A549 treated with AZD9567 at 1 μM for 4 hours (cell line): ENCODE data around the gene APBB1. TPM values are rescaled to one million over a fixed set of nuclear protein-coding genes. Genes with fewer than 3 reads are reported as not detected.

ENCODE experiments used
- total RNA-seq: library from RNA; stranded (reverse); fragments of 200-300 nt; extraction: Qiagen RNA extraction; gene quantifications from 5 replicates; pipeline ENCODE4 v1.2.3, GENCODE V29; 2022; ENCODE audit not compliant: insufficient read depth

Gene APBB1
- total RNA-seq: 12.0 to 19.5 TPM (median 18.1 TPM) in 5 replicates

GRCh38 chr11:6419009-6419631, at the start of gene APBB1:
Gene APBB1 (minus strand): TSS chr11:6419094. CDS start chr11:6411347, 7,747 bp downstream.

GRCh38 chr11:6440906-6441358, 22.0 kb upstream of the APBB1 start, which contains the start of gene HPX:
Gene HPX (minus strand): TSS chr11:6440987. CDS start chr11:6440963, 24 bp downstream.

DNA sequence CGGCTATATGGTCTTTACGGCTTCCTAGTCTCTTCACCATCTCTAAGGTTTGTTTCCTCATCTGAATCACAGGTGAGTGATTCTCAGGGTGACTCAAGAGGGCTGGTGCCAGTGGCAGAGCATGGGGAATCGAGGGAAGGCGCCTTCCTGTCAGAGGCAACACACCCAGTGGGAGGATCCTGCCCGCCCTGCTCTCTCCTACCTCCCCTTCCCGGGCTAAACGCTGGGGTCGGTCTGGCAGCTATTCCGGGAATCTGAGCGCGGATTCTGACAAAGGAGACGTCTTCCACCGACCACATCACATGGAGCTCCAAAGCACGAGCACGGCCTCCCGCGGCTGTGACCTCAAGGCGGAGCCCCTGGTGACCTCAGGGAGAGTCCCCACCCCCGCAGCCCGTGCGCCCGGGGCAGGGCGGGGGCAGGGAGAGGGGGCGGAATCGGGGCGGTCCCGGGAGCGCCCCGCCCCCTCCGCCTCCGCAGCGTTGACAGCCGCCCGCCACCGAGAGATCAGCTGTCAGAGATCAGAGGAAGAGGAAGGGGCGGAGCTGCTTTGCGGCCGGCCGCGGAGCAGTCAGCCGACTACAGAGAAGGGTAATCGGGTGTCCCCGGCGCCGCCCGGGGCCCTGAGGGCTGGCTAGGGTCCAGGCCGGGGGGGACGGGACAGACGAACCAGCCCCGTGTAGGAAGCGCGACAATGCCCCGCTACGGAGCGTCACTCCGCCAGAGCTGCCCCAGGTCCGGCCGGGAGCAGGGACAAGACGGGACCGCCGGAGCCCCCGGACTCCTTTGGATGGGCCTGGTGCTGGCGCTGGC, 28.8 kb downstream of the APBB1 start, which contains the start of gene SMPD1:
Gene SMPD1, plus strand, starts transcription at position 570 of the 813 bp plus-strand sequence. Its CDS starts 125 bp downstream, at position 695.

Other genes starting within 250 kb of the APBB1 start
- gene OR52B2, start 248.8 kb downstream of the APBB1 start, total RNA-seq: not detected in 5 replicates
- not detected in 5 replicates for gene OR52W1, start 219.9 kb downstream of the APBB1 start, total RNA-seq
- gene C11orf42, start 213.5 kb downstream of the APBB1 start, total RNA-seq: not detected in 5 replicates
- gene FHIP1B, start 184.5 kb downstream of the APBB1 start, total RNA-seq: 6.4 to 21.9 TPM (median 20.8 TPM) in 5 replicates
- gene CNGA4, start 180.0 kb downstream of the APBB1 start, total RNA-seq: 0.03 to 0.09 TPM (median 0.08 TPM) in 4 of 5 replicates, not detected in the other
- gene CCKBR, start 159.3 kb downstream of the APBB1 start, total RNA-seq: not detected in 5 replicates
- 15.2 to 33.3 TPM (median 26.0 TPM) in 5 replicates for gene CAVIN3, start 98.6 kb downstream of the APBB1 start, total RNA-seq
- 9.0 to 19.4 TPM (median 9.8 TPM) in 5 replicates for gene SMPD1, start 28.6 kb downstream of the APBB1 start, total RNA-seq
- 0.57 to 1.7 TPM (median 0.93 TPM) in 5 replicates for gene HPX, start 21.9 kb upstream of the APBB1 start, total RNA-seq
- 14.1 to 21.8 TPM (median 20.4 TPM) in 5 replicates for gene TRIM3, start 54.8 kb upstream of the APBB1 start, total RNA-seq
- 46.9 to 58.2 TPM (median 57.0 TPM) in 5 replicates for gene ARFIP2, start 62.2 kb upstream of the APBB1 start, total RNA-seq
- 14.4 to 38.1 TPM (median 33.6 TPM) in 5 replicates for gene TIMM10B, start 62.4 kb upstream of the APBB1 start, total RNA-seq
- gene DNHD1, start 78.2 kb upstream of the APBB1 start, total RNA-seq: 1.3 to 4.1 TPM (median 3.8 TPM) in 5 replicates
- gene RRP8, start 184.5 kb upstream of the APBB1 start, total RNA-seq: 29.8 to 37.8 TPM (median 34.4 TPM) in 5 replicates
- gene ILK, start 184.7 kb upstream of the APBB1 start, total RNA-seq: 116 to 122 TPM (median 119 TPM) in 5 replicates
- gene TAF10, start 193.1 kb upstream of the APBB1 start, total RNA-seq: 181 to 250 TPM (median 245 TPM) in 5 replicates
- gene TPP1, start 200.3 kb upstream of the APBB1 start, total RNA-seq: 39.8 to 46.4 TPM (median 44.6 TPM) in 5 replicates
- gene DCHS1, start 236.7 kb upstream of the APBB1 start, total RNA-seq: 0.05 to 0.13 TPM (median 0.10 TPM) in 4 of 5 replicates, not detected in the other